ENCODE results near the gene SMYD3.

GRCh38 chr1:245760301-245760700 is 746.8 kb downstream of the SMYD3 start:
- TF ChIP-seq CTCF (conservative IDR thresholded peaks at IDR 0.05; ENCODE audit: low read depth, low read length) (no peak), CEBPB (IDR thresholded peaks at IDR 0.05; ENCODE audit: low read depth, low read length) (no peak), MAFK (IDR thresholded peaks at IDR 0.05; ENCODE audit: low read depth, low read length) (no peak), POLR2A (IDR thresholded peaks at IDR 0.05; ENCODE audit: low read depth, low read length) (no peak), FOS (IDR thresholded peaks at IDR 0.05; ENCODE audit: low read depth, low read length) (no peak), MXI1 (IDR thresholded peaks at IDR 0.05; ENCODE audit: borderline replicate concordance, low read depth, low read length) (no peak), CHD1 (IDR thresholded peaks at IDR 0.05; ENCODE audit: low read depth, low read length) (no peak), RAD21 (IDR thresholded peaks at IDR 0.05; ENCODE audit: low read length) (no peak), USF2 (IDR thresholded peaks at IDR 0.05; ENCODE audit: low read depth, low read length) (no peak)
